ENCODE measurements around the gene SVIL. TPM values are rescaled to one million over a fixed set of nuclear protein-coding genes. Genes with fewer than 3 reads are reported as not detected.

Gene SVIL
- total and polyA plus RNA-seq, 4 donors: 68.4 to 374 (median 211) TPM

GRCh38 chr10:29435809-29436501, 198.8 kb downstream of the SVIL start:
- no peaks in the 10 kb centered on the region for H3K4me1 ChIP-seq (ENCODE audit: control insufficient read depth in 1 of 2, insufficient read depth in 2 of 2, low read length in 2 of 2)
- 73% methylated on average over 6 of the region's 6 CpGs for WGBS, 2 donors
- ATAC-seq (ENCODE audit: low FRiP score): no peak
- H3K4me3 ChIP-seq (ENCODE audit: low read length in 2 of 2): no peak overlapping the region
- H3K27ac ChIP-seq (ENCODE audit: low read depth in 1 of 2, low read length in 2 of 2): no peak overlapping the region
- intact Hi-C loops (cut with DNase I): no loop called here
- H3K27me3 ChIP-seq (ENCODE audit: control insufficient read depth in 1 of 2, insufficient read depth in 2 of 2, low read length in 1 of 2): no peaks in the 10 kb centered on the region
- DNase-seq: no peak
- H3K9me3 ChIP-seq (ENCODE audit: control insufficient read depth, low read length): peaks cover 2% of the 10 kb centered on the region
- H3K36me3 ChIP-seq (ENCODE audit: control insufficient read depth in 1 of 2, insufficient read depth in 2 of 2, low read length in 1 of 2): no peaks in the 10 kb centered on the region

GRCh38 chr10:29434111-29434510, 200.7 kb downstream of the SVIL start:
- no peak overlapping the region for H3K27ac ChIP-seq (ENCODE audit: low read depth in 1 of 2, low read length in 2 of 2)
- ATAC-seq (ENCODE audit: low FRiP score) (no peak), DNase-seq (no peak)
- no peaks in the 10 kb centered on the region for H3K4me1 ChIP-seq (ENCODE audit: control insufficient read depth in 1 of 2, insufficient read depth in 2 of 2, low read length in 2 of 2)
- peaks cover 2% of the 10 kb centered on the region for H3K9me3 ChIP-seq (ENCODE audit: control insufficient read depth, low read length)
- no peak overlapping the region for H3K4me3 ChIP-seq (ENCODE audit: low read length in 2 of 2)
- intact Hi-C loops (cut with DNase I): no loop called here
- no peaks in the 10 kb centered on the region for H3K36me3 ChIP-seq (ENCODE audit: control insufficient read depth in 1 of 2, insufficient read depth in 2 of 2, low read length in 1 of 2)
- no peaks in the 10 kb centered on the region for H3K27me3 ChIP-seq (ENCODE audit: control insufficient read depth in 1 of 2, insufficient read depth in 2 of 2, low read length in 1 of 2)

GRCh38 chr10:29431711-29432110, 203.1 kb downstream of the SVIL start:
- ATAC-seq (ENCODE audit: low FRiP score) (no peak), DNase-seq (no peak)
- no peak overlapping the region for H3K4me3 ChIP-seq (ENCODE audit: low read length in 2 of 2)
- intact Hi-C loops (cut with DNase I): no loop called here
- WGBS, 2 donors: 85 to 93% methylated on average over 1 of the region's 1 CpG
- H3K4me1 ChIP-seq (ENCODE audit: control insufficient read depth in 1 of 2, insufficient read depth in 2 of 2, low read length in 2 of 2): no peaks in the 10 kb centered on the region
- no peaks in the 10 kb centered on the region for H3K36me3 ChIP-seq (ENCODE audit: control insufficient read depth in 1 of 2, insufficient read depth in 2 of 2, low read length in 1 of 2)
- H3K27ac ChIP-seq (ENCODE audit: low read depth in 1 of 2, low read length in 2 of 2): no peak overlapping the region
- H3K9me3 ChIP-seq (ENCODE audit: control insufficient read depth, low read length): no peaks in the 10 kb centered on the region
- H3K27me3 ChIP-seq (ENCODE audit: control insufficient read depth in 1 of 2, insufficient read depth in 2 of 2, low read length in 1 of 2): no peaks in the 10 kb centered on the region

- Histone ChIP-seq H3K4me3 (ENCODE audit: low read length in 2 of 2) (no peak overlapping the region), H3K27me3 (ENCODE audit: control insufficient read depth in 1 of 2, insufficient read depth in 2 of 2, low read length in 1 of 2) (no peaks in the 10 kb centered on the region), H3K9me3 (ENCODE audit: control insufficient read depth, low read length) (no peaks in the 10 kb centered on the region), H3K36me3 (ENCODE audit: control insufficient read depth in 1 of 2, insufficient read depth in 2 of 2, low read length in 1 of 2) (no peaks in the 10 kb centered on the region), H3K4me1 (ENCODE audit: control insufficient read depth in 1 of 2, insufficient read depth in 2 of 2, low read length in 2 of 2) (no peaks in the 10 kb centered on the region), H3K27ac (ENCODE audit: low read depth in 1 of 2, low read length in 2 of 2) (no peak overlapping the region)
- 82 to 84% methylated on average over 4 of the region's 4 CpGs for WGBS, 2 donors
- DNase-seq: no peak
- intact Hi-C loops (cut with DNase I): no loop called here
- ATAC-seq (ENCODE audit: low FRiP score): no peak
These were observed 204.7 kb downstream of the SVIL start for GRCh38 chr10:29430101-29430500.

GRCh38 chr10:29428486-29428885, 206.3 kb downstream of the SVIL start:
- intact Hi-C loops (cut with DNase I): no loop called here
- WGBS, 2 donors: 89% methylated on average over 8 of the region's 8 CpGs
- Histone ChIP-seq H3K36me3 (ENCODE audit: control insufficient read depth in 1 of 2, insufficient read depth in 2 of 2, low read length in 1 of 2) (peaks cover 0 to 3% of the 10 kb centered on the region in 2 donors), H3K9me3 (ENCODE audit: control insufficient read depth, low read length) (no peaks in the 10 kb centered on the region), H3K27me3 (ENCODE audit: control insufficient read depth in 1 of 2, insufficient read depth in 2 of 2, low read length in 1 of 2) (no peaks in the 10 kb centered on the region), H3K4me1 (ENCODE audit: control insufficient read depth in 1 of 2, insufficient read depth in 2 of 2, low read length in 2 of 2) (no peaks in the 10 kb centered on the region), H3K27ac (ENCODE audit: low read depth in 1 of 2, low read length in 2 of 2) (no peak overlapping the region), H3K4me3 (ENCODE audit: low read length in 2 of 2) (no peak overlapping the region)
- no peak for ATAC-seq (ENCODE audit: low FRiP score)
- DNase-seq: no peak

GRCh38 chr10:29427667-29428066, 207.1 kb downstream of the SVIL start:
- DNase-seq (no peak), ATAC-seq (ENCODE audit: low FRiP score) (no peak)
- no peak overlapping the region for H3K4me3 ChIP-seq (ENCODE audit: low read length in 2 of 2)
- H3K27ac ChIP-seq (ENCODE audit: low read depth in 1 of 2, low read length in 2 of 2): no peak overlapping the region
- WGBS, 2 donors: 67 to 77% methylated on average over 2 of the region's 2 CpGs
- intact Hi-C loops (cut with DNase I): no loop called here
- H3K27me3 ChIP-seq (ENCODE audit: control insufficient read depth in 1 of 2, insufficient read depth in 2 of 2, low read length in 1 of 2): no peaks in the 10 kb centered on the region
- H3K36me3 ChIP-seq (ENCODE audit: control insufficient read depth in 1 of 2, insufficient read depth in 2 of 2, low read length in 1 of 2): peaks cover 0 to 3% of the 10 kb centered on the region in 2 donors
- H3K9me3 ChIP-seq (ENCODE audit: control insufficient read depth, low read length): no peaks in the 10 kb centered on the region
- H3K4me1 ChIP-seq (ENCODE audit: control insufficient read depth in 1 of 2, insufficient read depth in 2 of 2, low read length in 2 of 2): no peaks in the 10 kb centered on the region

GRCh38 chr10:29426420-29426819, 208.4 kb downstream of the SVIL start:
- 0 to 50% methylated on average over 1 of the region's 1 CpG for WGBS, 2 donors
- peaks cover 3 to 7% of the 10 kb centered on the region in 2 donors for H3K36me3 ChIP-seq (ENCODE audit: control insufficient read depth in 1 of 2, insufficient read depth in 2 of 2, low read length in 1 of 2)
- ATAC-seq (ENCODE audit: low FRiP score): no peak
- no peak overlapping the region for H3K4me3 ChIP-seq (ENCODE audit: low read length in 2 of 2)
- H3K27ac ChIP-seq (ENCODE audit: low read depth in 1 of 2, low read length in 2 of 2): no peak overlapping the region
- DNase-seq: no peak
- intact Hi-C loops (cut with DNase I): no loop called here
- no peaks in the 10 kb centered on the region for H3K4me1 ChIP-seq (ENCODE audit: control insufficient read depth in 1 of 2, insufficient read depth in 2 of 2, low read length in 2 of 2)
- no peaks in the 10 kb centered on the region for H3K27me3 ChIP-seq (ENCODE audit: control insufficient read depth in 1 of 2, insufficient read depth in 2 of 2, low read length in 1 of 2)
- H3K9me3 ChIP-seq (ENCODE audit: control insufficient read depth, low read length): no peaks in the 10 kb centered on the region

GRCh38 chr10:29424017-29424416, 210.8 kb downstream of the SVIL start:
- intact Hi-C loops (cut with DNase I): no loop called here
- 96% methylated on average over 3 of the region's 3 CpGs for WGBS, 2 donors
- H3K36me3 ChIP-seq (ENCODE audit: control insufficient read depth in 1 of 2, insufficient read depth in 2 of 2, low read length in 1 of 2): peaks cover 3 to 7% of the 10 kb centered on the region in 2 donors
- no peaks in the 10 kb centered on the region for H3K27me3 ChIP-seq (ENCODE audit: control insufficient read depth in 1 of 2, insufficient read depth in 2 of 2, low read length in 1 of 2)
- DNase-seq (no peak), ATAC-seq (ENCODE audit: low FRiP score) (no peak)
- H3K4me1 ChIP-seq (ENCODE audit: control insufficient read depth in 1 of 2, insufficient read depth in 2 of 2, low read length in 2 of 2): no peaks in the 10 kb centered on the region
- no peak overlapping the region for H3K27ac ChIP-seq (ENCODE audit: low read depth in 1 of 2, low read length in 2 of 2)
- no peaks in the 10 kb centered on the region for H3K9me3 ChIP-seq (ENCODE audit: control insufficient read depth, low read length)
- no peak overlapping the region for H3K4me3 ChIP-seq (ENCODE audit: low read length in 2 of 2)

- ATAC-seq (ENCODE audit: low FRiP score): no peak
- intact Hi-C loops (cut with DNase I): no loop called here
- no peaks in the 10 kb centered on the region for H3K9me3 ChIP-seq (ENCODE audit: control insufficient read depth, low read length)
- WGBS, 2 donors: 89 to 92% methylated on average over 4 of the region's 4 CpGs
- no peak overlapping the region for H3K27ac ChIP-seq (ENCODE audit: low read depth in 1 of 2, low read length in 2 of 2)
- H3K4me3 ChIP-seq (ENCODE audit: low read length in 2 of 2): no peak overlapping the region
- peaks cover 3 to 7% of the 10 kb centered on the region in 2 donors for H3K36me3 ChIP-seq (ENCODE audit: control insufficient read depth in 1 of 2, insufficient read depth in 2 of 2, low read length in 1 of 2)
- no peak for DNase-seq
- H3K4me1 ChIP-seq (ENCODE audit: control insufficient read depth in 1 of 2, insufficient read depth in 2 of 2, low read length in 2 of 2): no peaks in the 10 kb centered on the region
- H3K27me3 ChIP-seq (ENCODE audit: control insufficient read depth in 1 of 2, insufficient read depth in 2 of 2, low read length in 1 of 2): no peaks in the 10 kb centered on the region
These were observed 214.0 kb downstream of the SVIL start for GRCh38 chr10:29420744-29421143.
